ENCODE data around the gene KRTAP4-7. TPM values are rescaled to one million over a fixed set of nuclear protein-coding genes. Genes with fewer than 3 reads are reported as not detected.

Gene KRTAP4-7
- total RNA-seq, 1 experiment from 2014 or later, result not detected

GRCh38 chr17:41133880-41134735 is 50.2 kb downstream of the KRTAP4-7 start:
- in situ Hi-C loops (cut with HindIII; ENCODE audit: low sequenced_read_pairs), result no loop called here
- DNase-seq (ENCODE audit: low spot score), result no peak

Other genes starting within 250 kb of the KRTAP4-7 start
- not detected in 2 replicates for gene KRT12, start 216.9 kb upstream of the KRTAP4-7 start, total RNA-seq (2014; rRNA removed; shearing (Covaris generic))
- not detected in 2 replicates for gene KRT20, start 198.9 kb upstream of the KRTAP4-7 start, total RNA-seq (2014; rRNA removed; shearing (Covaris generic))
- not detected in 2 replicates for gene KRT23, start 146.5 kb upstream of the KRTAP4-7 start, total RNA-seq (2014; rRNA removed; shearing (Covaris generic))
- gene KRT39, start 117.2 kb upstream of the KRTAP4-7 start, total RNA-seq (2014; rRNA removed; shearing (Covaris generic)), result not detected in 2 replicates
- gene KRT40, start 99.8 kb upstream of the KRTAP4-7 start, total RNA-seq (2014; rRNA removed; shearing (Covaris generic)), result not detected in 2 replicates
- not detected in 2 replicates for gene KRTAP3-3, start 90.0 kb upstream of the KRTAP4-7 start, total RNA-seq (2014; rRNA removed; shearing (Covaris generic))
- gene KRTAP3-2, start 84.2 kb upstream of the KRTAP4-7 start, total RNA-seq (2014; rRNA removed; shearing (Covaris generic)), result not detected in 2 replicates
- gene KRTAP3-1, start 75.0 kb upstream of the KRTAP4-7 start, total RNA-seq (2014; rRNA removed; shearing (Covaris generic)), result not detected in 2 replicates
- gene KRTAP1-5, start 56.9 kb upstream of the KRTAP4-7 start, total RNA-seq (2014; rRNA removed; shearing (Covaris generic)), result not detected in 2 replicates
- not detected in 2 replicates for gene KRTAP1-4, start 54.0 kb upstream of the KRTAP4-7 start, total RNA-seq (2014; rRNA removed; shearing (Covaris generic))
- gene KRTAP1-3, start 49.3 kb upstream of the KRTAP4-7 start, total RNA-seq (2014; rRNA removed; shearing (Covaris generic)), result not detected in 2 replicates
- gene KRTAP1-1, start 42.7 kb upstream of the KRTAP4-7 start, total RNA-seq (2014; rRNA removed; shearing (Covaris generic)), result not detected in 2 replicates
- gene KRTAP2-1, start 36.8 kb upstream of the KRTAP4-7 start, total RNA-seq (2014; rRNA removed; shearing (Covaris generic)), result not detected in 2 replicates
- gene KRTAP2-2, start 28.9 kb upstream of the KRTAP4-7 start, total RNA-seq (2014; rRNA removed; shearing (Covaris generic)), result not detected in 2 replicates
- gene KRTAP2-3, start 24.0 kb upstream of the KRTAP4-7 start, total RNA-seq (2014; rRNA removed; shearing (Covaris generic)), result not detected in 2 replicates
- not detected in 2 replicates for gene KRTAP2-4, start 18.3 kb upstream of the KRTAP4-7 start, total RNA-seq (2014; rRNA removed; shearing (Covaris generic))
- gene KRTAP4-8, start 14.0 kb downstream of the KRTAP4-7 start, total RNA-seq (2014; rRNA removed; shearing (Covaris generic)), result not detected in 2 replicates
- gene KRTAP4-16, start 18.1 kb downstream of the KRTAP4-7 start, total RNA-seq (2014; rRNA removed; shearing (Covaris generic)), result not detected in 2 replicates
- gene KRTAP4-9, start 21.2 kb downstream of the KRTAP4-7 start, total RNA-seq (2014; rRNA removed; shearing (Covaris generic)), result not detected in 2 replicates
- gene KRTAP4-11, start 34.2 kb downstream of the KRTAP4-7 start, total RNA-seq (2014; rRNA removed; shearing (Covaris generic)), result not detected in 2 replicates
- not detected in 2 replicates for gene KRTAP4-12, start 40.0 kb downstream of the KRTAP4-7 start, total RNA-seq (2014; rRNA removed; shearing (Covaris generic))
- not detected in 2 replicates for gene KRTAP4-6, start 56.4 kb downstream of the KRTAP4-7 start, total RNA-seq (2014; rRNA removed; shearing (Covaris generic))
- gene KRTAP4-5, start 65.7 kb downstream of the KRTAP4-7 start, total RNA-seq (2014; rRNA removed; shearing (Covaris generic)), result not detected in 2 replicates
- gene KRTAP4-4, start 76.6 kb downstream of the KRTAP4-7 start, total RNA-seq (2014; rRNA removed; shearing (Covaris generic)), result not detected in 2 replicates
- not detected in 2 replicates for gene KRTAP4-3, start 84.1 kb downstream of the KRTAP4-7 start, total RNA-seq (2014; rRNA removed; shearing (Covaris generic))
- not detected in 2 replicates for gene KRTAP4-2, start 94.1 kb downstream of the KRTAP4-7 start, total RNA-seq (2014; rRNA removed; shearing (Covaris generic))
- not detected in 2 replicates for gene KRTAP4-1, start 100.8 kb downstream of the KRTAP4-7 start, total RNA-seq (2014; rRNA removed; shearing (Covaris generic))
- gene KRTAP9-1, start 105.7 kb downstream of the KRTAP4-7 start, total RNA-seq (2014; rRNA removed; shearing (Covaris generic)), result not detected in 2 replicates
- gene KRTAP9-2, start 142.5 kb downstream of the KRTAP4-7 start, total RNA-seq (2014; rRNA removed; shearing (Covaris generic)), result not detected in 2 replicates
- not detected in 2 replicates for gene KRTAP9-3, start 148.3 kb downstream of the KRTAP4-7 start, total RNA-seq (2014; rRNA removed; shearing (Covaris generic))
- not detected in 2 replicates for gene KRTAP9-8, start 153.8 kb downstream of the KRTAP4-7 start, total RNA-seq (2014; rRNA removed; shearing (Covaris generic))
- gene KRTAP9-4, start 165.5 kb downstream of the KRTAP4-7 start, total RNA-seq (2014; rRNA removed; shearing (Covaris generic)), result not detected in 2 replicates
- not detected in 2 replicates for gene KRTAP9-9, start 171.2 kb downstream of the KRTAP4-7 start, total RNA-seq (2014; rRNA removed; shearing (Covaris generic))
- not detected in 2 replicates for gene KRTAP9-6, start 181.2 kb downstream of the KRTAP4-7 start, total RNA-seq (2014; rRNA removed; shearing (Covaris generic))
- not detected in 2 replicates for gene KRTAP9-7, start 191.5 kb downstream of the KRTAP4-7 start, total RNA-seq (2014; rRNA removed; shearing (Covaris generic))
- gene KRTAP29-1, start 218.7 kb downstream of the KRTAP4-7 start, total RNA-seq (2014; rRNA removed; shearing (Covaris generic)), result not detected in 2 replicates
- not detected in 2 replicates for gene KRTAP16-1, start 225.2 kb downstream of the KRTAP4-7 start, total RNA-seq (2014; rRNA removed; shearing (Covaris generic))
- gene KRTAP17-1, start 231.6 kb downstream of the KRTAP4-7 start, total RNA-seq (2014; rRNA removed; shearing (Covaris generic)), result not detected in 2 replicates